Tibial nerve (tissue), 4 donors: Measurements from ENCODE around the gene CCDC40.

Experiments
- EP300 ChIP-seq, 2 donors: sonication (generic); formaldehyde crosslinking; IDR thresholded peaks; one replicate each; pipeline ENCODE4 v1.6.1; 2017; ENCODE audit warnings: antibody characterized with exemption in 2 of 2, mild to moderate bottlenecking in 1 of 2
- POLR2A ChIP-seq, 2 donors: fragments of 450-650 bp; IDR thresholded peaks; one replicate each; pipeline ENCODE4 v1.6.1; 2017; ENCODE audit warnings: antibody characterized with exemption in 2 of 2, mild to moderate bottlenecking in 2 of 2, moderate library complexity in 2 of 2
- TF ChIP-seq, protein P1 (sequence below), 5 experiments: fragments of 200-600 bp in 3 of 5; fragments of 450-650 bp in 2 of 5; sonication (generic) in 3 of 5; IDR thresholded peaks; one replicate each; pipeline ENCODE4 v1.5.1; 2016 to 2019; ENCODE audit warnings: antibody characterized with exemption in 5 of 5, mild to moderate bottlenecking in 3 of 5, moderate library complexity in 2 of 5

DNA sequence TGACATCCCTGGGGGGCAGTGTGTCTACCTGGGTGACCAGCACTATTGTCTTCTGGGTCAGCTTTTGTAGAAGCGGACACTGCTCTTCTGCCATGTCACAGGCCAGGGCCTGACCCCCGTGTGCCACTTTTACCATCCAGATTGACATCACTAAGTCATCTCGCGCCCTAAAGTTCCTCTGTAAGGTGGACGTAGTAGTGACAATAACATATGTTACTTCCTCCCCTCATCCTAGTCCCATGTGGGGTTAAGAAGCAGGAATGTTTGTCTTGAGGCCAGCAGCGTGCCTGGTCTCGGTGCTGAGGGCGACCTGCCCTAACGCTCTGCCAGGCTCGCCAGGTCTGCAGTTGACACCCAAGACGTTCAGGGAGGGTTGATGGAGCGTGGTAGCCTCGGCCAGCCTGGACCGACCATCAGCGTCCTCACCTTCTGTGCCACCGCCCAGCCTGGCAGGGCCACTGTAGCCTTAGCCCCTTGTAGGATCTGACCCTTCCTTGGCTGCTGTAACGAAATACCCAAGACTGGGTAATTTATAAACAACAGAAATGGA, 85.7 kb downstream of the CCDC40 start:
- TF ChIP-seq, protein P1, sequence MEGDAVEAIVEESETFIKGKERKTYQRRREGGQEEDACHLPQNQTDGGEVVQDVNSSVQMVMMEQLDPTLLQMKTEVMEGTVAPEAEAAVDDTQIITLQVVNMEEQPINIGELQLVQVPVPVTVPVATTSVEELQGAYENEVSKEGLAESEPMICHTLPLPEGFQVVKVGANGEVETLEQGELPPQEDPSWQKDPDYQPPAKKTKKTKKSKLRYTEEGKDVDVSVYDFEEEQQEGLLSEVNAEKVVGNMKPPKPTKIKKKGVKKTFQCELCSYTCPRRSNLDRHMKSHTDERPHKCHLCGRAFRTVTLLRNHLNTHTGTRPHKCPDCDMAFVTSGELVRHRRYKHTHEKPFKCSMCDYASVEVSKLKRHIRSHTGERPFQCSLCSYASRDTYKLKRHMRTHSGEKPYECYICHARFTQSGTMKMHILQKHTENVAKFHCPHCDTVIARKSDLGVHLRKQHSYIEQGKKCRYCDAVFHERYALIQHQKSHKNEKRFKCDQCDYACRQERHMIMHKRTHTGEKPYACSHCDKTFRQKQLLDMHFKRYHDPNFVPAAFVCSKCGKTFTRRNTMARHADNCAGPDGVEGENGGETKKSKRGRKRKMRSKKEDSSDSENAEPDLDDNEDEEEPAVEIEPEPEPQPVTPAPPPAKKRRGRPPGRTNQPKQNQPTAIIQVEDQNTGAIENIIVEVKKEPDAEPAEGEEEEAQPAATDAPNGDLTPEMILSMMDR (IDR thresholded peaks at IDR 0.05) = no peak
- TF ChIP-seq POLR2A (IDR thresholded peaks at IDR 0.05) (no peak), EP300 (IDR thresholded peaks at IDR 0.05) (no peak)
